T-helper 1 cell treated with Interleukin-12 subunit alpha and Interleukin-12 subunit beta and Interleukin-4 antibody, amounts not matched to agents 30 ng/mL and 1 ng/mL, for 36 hours (primary cell): Measurements from ENCODE around the gene MGMT. TPM values are rescaled to one million over a fixed set of nuclear protein-coding genes. Genes with fewer than 3 reads are reported as not detected.

Experiments used
- intact Hi-C: fragments of 100-400 bp; cut with micrococcal nuclease; formaldehyde crosslinking; loops from one replicate; pipeline ENCODE4 v1.15.1; 2024
- total RNA-seq: library from RNA; stranded (reverse); gene quantifications from 2 replicates; pipeline ENCODE4 v1.2.3, GENCODE V29; 2022

MGMT gene
- total RNA-seq, 1 donor from 2014 or later: 14.9 TPM

DNA sequence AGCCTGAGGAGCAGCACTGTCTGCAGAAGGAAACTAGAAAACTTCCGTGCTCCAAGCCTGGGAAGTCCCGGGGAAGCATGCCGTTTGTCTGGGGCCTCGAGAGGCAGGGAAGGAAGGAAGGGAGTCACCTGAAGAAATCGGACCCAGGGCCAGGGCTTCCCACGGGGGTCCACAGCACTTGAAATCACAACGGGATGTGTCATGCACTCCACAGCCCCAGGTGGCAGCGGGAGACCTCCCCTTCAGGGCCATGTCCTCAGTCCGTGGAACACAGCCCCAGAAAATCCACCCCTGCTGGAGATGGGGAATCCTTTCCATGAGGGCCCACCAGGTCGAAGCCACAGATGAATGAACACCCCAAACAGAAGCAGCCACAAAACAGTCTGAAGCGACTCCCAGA lies 239.5 kb downstream of the MGMT start:
- intact Hi-C loops: no loop called here

DNA sequence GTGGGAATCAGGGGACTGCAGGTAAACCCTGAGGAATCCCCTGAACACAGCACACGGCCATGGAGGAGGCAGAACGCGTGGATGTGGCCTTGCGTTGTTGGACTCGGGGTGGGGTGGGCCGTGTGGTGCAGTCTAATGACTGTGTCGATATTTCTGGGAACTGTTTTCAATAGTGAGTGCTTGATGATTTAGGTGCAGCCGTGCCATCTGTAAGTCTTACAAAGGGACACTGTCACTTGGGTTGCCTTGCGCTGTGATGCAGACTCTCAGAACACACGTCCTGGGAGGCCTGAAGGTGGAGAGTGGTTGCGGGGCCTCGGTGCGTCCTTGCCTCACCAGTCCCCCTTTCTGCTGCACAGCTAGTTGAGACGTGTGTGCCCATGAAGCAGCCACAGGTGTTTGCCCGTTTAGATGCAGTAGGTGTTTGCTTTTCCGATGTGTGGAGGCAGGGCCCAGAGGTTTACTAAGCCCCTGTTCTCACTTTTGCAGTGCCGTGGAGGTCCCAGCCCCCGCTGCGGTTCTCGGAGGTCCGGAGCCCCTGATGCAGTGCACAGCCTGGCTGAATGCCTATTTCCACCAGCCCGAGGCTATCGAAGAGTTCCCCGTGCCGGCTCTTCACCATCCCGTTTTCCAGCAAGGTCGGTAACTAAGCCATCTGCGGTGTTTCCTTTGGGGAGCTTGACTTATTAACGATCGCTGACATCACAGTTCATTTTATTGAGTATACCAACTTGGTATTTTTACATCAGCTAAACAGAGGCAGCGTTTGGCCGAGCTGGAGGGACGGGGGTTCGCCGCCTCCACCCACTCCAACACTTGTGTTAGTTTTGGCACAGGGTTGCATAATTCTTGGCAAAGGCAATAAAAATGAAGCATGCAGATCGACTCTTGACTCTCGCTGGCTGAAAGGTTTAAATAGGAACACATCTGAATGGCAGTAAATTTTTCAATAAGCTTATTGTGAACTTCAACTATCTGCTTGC lies 240.7 kb downstream of the MGMT start:
- intact Hi-C loops: no loop called here

DNA sequence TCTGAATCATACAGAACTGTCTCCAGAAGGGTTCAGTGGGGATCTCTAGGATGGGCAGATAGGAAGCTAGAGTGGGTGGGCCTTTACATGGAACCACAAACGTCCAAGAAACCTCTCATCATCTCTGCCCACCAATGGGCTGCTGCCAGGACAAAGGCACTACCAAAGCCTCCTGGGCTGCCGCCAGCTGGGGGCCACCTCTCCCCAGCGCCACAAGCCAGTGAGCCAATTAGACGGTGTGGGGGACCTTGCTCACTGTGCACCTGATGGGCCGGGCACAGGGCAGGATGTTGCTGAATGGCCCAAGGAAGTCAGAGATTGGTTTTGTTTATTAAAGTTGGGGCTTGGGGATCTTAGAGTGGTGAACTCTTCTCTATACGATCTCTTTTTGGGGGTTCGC lies 242.1 kb downstream of the MGMT start:
- intact Hi-C loops: no loop called here

DNA sequence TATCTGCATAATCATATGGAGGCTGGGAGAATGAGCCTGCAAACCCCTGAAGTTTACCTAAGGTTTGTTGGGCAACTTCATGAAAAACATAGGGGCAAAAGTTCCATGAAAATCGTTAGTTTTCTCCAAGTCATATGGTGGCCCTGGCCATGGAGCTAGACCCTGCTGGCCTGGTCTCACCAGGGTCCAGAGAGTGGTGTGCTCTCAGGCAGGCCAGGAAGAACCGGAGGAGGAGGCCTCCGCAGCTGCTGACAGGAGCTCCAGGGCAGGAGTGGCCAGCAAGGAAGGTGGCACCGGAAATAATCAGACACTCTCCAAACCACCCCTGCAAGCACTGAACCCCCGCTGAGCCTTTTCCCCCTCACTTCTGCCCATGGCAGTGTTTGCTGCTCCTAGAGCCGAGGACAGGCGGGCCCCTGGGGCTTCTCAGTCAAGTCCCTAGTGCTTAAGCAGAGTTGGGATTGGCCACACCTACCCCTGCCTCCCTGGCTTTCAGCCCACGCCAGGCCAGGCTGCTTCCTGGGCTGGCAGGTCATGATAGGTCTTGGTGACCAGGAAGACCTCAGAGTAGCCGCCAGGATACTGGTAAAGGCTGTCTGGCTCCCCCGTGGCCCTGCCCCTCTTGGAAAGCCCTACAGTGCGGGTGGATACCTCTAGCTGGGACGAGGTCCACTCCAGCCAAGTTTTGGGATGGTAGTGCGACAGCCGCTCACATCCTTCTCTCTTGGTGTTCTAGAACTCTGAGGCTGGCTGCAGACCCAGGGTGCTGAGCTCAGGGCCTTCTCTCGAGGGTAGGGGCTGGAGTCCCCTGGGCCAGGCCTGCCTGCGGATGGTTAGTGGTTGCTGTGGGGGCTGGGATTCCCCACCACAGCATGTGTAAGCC lies 242.8 kb downstream of the MGMT start:
- intact Hi-C loops: no loop called here

DNA sequence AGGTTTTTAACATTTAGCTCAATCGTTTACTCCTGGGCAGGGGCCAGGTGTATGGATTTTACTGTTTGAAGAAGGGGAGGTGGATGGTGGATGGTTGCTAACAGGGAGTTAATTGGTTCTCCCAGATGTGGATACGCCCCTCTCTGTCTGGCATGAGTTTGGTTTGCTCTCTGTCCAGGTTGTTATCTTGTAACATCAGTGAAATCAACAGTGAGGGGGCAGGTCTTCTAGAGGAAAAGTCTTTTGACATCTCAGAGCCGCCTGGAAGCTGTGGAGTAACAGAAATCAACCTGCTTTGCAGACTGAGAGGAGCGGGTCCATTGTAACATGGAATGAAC lies 243.4 kb downstream of the MGMT start:
- intact Hi-C loops: no loop called here

DNA sequence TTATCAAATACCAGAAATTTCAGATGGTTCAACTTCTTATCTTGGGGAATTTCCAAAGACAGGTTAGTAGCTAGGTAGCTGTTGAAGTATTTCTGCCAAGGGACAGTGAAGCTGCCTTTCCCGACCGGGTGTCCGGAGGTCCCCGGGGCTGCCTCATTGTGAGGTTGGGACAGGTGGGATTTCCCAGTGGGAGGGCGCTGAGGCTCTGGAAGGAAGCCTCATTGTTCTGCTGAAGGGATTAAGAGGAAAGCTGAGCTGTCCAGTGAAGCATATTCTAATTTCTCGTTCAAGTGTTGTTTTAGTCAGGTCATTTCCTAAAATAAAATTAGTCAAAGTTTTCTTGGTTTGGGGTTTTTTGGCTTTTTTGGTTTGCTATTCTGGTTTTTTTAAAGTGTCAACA lies 244.2 kb downstream of the MGMT start:
- intact Hi-C loops: no loop called here

DNA sequence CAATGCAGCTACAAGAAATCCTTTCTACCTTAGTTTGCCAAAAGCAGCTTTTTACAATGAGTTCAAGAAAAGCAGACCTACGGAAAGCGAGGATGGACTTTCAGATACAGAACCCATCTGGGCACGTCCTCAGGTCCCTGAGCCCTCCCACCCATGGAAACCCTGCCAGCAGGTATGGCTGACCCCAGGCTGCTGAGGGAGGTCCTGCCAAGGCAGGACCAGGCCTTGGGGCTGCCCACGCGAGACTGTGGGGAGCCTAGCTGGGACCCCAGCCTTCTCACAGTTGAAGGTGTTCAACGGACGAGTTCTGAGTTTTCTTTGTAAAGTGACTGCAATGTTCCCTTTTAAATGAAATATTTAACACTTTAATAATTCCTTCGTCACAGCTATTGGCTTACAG lies 245.0 kb downstream of the MGMT start:
- intact Hi-C loops: no loop called here

DNA sequence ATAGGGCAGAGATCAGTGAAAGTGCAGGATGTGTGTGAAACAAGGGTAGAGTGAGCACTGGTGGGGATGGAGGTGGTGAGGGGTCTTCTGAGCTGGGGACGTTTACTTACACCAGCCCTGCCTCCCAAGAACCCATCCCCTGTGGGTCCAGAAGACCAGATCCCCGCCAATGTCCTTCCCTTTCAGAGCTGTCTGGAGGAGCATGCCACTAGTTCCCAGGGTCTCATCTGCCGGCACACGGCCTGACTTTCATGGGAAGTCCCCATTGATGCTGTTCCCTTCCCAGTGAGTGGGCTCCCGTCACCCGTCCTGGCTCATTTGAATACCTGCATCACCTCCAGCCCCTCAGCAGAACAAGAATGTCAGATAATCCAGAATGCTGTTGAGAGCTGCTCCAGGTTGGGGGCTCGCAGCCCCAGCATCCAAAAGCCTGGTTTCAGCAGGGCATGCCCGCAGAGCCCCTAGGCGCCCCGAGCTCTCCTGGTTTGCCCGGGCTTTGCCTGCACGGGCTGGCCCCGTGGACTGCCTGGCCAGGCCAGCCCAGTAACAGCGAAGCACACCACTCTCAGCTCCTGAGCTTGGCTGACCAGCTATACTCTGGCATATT lies 246.7 kb downstream of the MGMT start:
- intact Hi-C loops: no loop called here

DNA sequence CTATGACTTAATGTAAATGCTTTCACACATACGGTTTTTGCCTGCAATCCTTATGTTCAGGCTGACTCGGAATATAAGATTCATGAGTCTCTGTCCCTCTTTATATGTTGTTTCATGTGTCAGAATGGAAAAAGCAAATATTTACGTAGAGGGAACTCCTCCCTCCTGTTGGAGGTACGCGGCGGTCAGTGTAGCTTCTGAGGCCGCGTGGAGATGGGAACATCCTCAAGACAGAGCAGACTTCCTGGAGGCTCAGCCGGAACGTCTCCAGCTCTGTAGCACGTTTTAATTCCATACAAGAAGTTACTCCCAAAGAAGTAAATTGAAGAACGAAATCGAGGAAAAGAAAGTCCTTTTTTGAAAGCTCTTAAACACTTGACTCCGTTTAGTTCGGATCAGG lies 248.8 kb downstream of the MGMT start:
- intact Hi-C loops: no loop called here

DNA sequence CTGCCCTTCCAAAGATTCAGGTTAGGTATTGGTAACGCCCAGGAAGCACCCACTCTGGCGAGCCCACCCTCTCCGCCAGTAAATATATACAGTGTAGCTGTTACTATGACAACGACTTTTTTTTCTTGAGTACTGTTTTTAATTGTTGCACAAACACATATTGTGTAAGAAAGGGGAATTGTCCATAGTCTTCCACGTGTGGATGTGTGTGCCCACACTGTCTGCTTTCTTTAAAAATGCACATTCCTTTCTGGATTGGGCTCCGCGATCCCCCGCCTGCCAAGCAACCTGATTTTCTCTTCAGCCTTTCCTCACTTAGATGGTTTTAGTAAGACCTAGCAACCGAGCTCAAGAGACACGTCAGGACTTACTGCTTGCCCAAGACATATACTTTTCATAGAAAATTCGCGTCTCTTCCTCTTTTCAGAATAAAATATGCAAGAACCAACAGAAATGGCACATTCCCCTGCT lies 249.2 kb downstream of the MGMT start:
- intact Hi-C loops: no loop called here

DNA sequence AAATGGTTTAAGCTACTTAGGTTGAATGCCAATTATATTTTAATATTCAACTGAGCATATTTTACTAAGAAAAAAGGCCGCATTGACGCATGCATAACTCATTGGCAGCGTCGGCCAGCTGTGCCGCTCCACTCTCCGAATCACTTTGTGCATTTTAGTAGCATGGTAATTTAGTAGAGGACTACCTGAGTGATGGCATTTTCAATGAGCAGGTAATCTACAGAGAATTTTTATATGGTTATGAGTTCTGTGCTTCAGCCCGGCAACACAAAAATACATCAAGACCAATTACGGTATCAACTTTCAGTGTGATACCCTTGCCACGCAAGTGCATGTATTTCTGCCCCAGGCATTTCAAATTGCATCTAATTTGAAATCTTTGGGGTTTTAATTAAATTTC lies 249.8 kb downstream of the MGMT start:
- intact Hi-C loops: no loop called here

DNA sequence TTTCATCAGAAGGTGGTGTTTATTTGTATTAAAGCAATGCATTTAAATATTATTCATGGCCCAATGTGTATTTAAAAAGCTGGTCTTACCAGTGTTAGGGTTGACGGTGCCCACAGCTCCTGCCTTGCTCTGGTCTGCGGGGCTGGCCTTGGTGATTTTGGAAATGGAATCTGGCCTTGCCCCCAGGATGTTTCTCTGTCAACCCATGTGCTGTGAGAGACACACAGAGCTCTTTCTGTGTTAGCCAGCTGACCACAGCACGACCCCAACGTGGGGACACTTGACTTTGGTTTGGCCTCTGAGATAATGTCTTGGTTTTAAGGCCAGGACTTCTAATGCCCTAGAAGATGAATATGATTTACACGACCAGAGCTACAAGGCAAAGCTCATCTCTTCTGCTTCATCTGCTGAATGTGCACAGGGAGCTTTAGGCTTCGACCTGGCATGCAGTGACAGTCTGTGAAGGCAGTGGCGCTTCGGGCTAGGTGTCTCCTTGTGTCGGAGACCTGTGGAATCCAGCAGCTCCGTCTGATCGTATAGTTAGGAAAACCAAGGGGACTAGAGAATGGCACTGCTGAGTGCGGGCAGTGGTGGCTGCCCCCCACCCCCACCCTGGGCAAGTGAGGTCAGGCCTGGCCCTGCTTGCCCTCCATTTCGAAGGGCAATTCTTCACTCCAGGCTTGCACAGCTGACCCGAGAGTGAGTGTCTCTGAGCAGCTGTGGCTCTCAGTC lies 250.9 kb downstream of the MGMT start:
- intact Hi-C loops: no loop called here

DNA sequence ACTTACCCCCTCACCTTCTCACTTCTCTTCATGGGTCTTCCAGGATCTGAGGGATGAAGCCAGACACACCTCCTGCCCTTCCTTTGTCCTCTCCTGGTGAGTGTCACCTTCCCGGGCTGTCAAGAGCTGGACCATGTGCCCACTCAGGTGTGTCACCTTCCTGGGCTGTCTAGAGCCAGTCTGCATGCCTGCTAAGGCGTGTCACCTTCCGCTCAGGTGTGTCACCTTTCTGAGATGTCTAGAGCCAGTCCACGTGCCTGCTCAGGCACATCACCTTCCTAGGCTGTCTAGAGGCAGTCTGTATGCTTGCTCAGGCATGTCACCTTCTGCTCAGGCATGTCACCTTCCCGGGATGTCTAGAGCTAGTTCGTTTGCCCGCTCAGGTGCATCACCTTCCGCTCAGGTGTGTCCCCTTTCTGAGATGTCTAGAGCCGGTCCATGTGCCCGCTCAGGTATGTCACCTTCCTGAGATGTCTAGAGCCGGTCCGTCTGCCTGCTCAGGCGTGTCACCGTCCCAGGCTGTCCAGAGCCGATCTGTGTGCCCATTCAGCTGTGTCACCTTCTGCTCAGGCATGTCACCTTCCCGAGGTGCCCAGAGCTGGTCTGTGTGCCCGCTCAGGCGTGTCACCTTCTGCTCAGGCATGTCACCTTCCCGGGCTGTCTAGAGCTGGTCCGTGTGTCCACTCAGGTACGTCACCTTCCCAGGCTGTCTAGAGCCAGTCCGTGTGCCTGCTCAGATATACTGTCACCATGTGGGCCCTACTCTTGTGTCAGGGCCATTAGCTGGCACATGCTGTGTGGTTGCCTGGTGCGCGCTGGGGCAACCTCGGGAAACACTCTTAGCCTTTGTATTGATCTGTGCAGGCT lies 251.7 kb downstream of the MGMT start:
- intact Hi-C loops: no loop called here

DNA sequence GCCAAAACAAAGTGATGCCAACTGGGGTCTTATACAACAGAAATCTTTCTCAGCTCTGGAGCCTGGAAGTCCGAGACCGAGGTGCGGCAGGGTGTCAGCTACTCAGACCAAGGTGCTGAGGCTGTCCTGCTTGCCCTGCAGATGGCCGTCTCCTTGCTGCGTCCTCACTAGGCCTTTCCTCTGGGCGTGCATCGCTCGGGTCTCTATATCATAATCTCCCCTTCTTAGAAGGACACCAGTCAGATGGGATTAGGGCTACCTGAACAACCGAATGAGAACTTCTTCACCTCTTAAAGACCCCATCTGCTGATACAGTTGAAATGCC lies 252.3 kb downstream of the MGMT start:
- intact Hi-C loops: no loop called here

DNA sequence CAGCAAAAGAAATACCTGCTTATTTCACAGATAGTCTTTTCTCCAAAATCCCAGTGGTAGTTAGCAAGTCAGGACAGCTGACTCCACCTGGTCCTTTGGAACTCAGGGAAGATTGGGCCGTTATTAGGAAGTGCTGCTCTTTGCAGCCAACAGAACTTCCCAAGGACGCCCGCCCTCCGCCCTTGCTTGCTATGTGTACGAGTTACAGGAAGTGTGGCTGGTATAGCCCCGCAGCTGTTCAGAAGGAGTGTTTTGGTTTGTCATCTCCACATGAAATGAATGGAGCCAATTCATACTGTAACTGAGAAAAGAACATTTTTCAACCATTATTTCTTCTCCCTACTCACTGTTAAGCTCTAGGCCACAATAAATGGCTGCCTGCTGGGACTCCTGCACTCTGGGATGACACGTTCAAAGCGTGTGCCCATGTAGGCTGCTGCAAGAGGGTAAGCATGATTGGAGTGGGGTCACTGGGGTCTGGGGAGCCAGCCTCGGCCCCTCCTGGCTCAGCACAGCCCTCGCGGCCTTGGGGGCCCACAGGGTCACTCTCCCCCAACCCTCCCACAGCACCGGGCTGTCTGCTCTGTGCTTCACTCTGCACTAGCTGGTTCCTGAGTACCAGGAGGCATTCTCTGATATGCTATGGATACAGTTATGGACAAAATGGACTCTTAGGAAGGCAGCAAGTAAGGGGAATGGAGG lies 253.0 kb downstream of the MGMT start:
- intact Hi-C loops: no loop called here

DNA sequence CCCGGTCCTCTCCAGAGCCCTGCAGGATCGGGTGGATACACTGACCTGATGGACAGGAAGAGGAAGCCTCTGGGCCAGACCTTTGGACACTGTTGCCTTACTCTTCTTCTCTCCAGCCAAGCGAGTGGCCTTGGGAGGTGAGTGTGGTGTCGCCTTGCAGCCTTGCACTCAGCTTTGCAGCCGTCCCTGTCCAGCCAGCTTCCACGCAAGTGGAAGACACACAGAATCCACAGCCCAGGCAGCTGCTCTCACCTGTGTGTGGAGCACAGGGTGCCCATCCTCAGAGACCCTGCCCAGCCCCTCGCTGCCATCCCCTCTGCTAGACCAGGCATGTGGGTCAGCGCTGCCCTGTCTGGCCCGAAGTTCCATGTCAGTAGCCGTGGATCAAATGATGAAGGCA lies 258.0 kb downstream of the MGMT start:
- intact Hi-C loops: no loop called here

DNA sequence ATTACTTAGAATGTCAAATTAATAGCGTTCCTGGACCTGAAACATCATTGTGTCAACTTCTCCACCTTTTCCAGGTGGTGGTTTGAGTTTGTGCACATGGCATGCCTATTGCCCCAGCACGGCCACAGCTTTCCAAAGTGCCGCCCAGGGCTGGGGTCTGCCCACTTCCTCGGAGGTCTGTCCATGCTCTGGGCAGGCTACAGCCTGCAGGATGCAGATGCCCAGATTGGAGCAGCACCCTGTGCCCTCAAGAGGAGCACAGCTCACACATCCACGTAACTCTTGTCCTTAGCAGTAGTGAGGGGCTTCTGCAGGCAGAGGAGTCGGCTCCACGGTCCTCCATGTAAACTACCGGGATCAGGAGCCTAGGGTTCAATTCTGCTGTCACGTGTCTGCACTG lies 258.4 kb downstream of the MGMT start:
- intact Hi-C loops: no loop called here

DNA sequence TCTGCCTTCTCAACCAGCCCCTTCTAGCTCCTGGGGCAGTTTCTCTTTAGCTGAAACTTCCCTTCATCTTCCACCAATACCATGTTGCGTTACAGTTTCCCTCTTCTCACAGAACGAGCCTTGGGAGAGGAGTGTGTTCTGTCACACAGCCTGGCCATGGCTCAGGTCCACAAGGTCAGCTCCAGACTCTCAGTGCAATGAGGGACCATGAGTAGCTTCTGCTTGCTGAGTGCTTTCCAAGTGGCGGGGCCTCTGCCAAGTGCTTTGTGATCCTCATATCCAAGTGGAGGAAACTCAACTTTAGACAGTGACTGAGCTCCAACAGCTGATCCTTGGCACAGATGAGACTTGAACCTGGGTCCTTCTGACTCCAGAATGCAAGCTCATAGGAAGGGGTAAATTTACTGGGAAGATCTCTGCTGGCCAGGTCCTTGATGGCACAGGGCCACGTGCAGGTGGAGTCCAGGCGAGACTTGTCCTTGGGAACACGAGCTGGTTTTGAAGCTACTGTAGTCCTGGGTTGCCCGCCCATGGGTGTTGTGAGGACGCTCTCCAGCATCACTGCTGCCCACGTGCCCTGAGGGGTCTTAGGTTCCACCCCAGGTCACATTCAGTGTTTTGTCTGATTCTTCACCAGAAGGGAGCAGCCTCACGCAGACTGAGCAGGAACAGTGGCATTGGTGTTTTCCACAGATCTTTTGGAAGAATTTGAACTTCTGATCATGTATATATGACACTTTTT lies 259.0 kb downstream of the MGMT start:
- intact Hi-C loops: no loop called here

DNA sequence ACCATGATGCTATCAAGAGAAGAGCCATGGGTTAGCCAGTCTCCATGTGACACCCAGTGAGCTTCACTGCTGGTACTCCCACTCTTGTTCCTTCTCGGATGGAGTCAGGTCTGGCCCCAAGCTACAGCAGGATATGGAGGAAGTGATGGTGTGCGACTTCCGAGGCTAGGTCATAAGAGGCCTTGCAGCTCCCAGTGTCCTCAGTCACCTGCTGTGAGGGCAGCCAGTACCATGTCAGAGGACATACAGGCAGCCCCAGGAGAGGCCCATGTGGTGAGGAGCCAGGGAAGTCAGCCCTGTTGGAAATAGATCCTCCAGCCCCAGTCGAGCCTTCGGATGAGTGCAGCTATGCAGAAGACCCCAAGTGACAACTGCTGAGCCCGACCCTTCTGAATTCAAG lies 260.0 kb downstream of the MGMT start:
- intact Hi-C loops: no loop called here
